Body of pancreas (tissue), 4 donors: ENCODE results near the gene TBL1XR1.

Experiments
- POLR2A ChIP-seq, 3 donors: fragments of 450-650 bp; IDR thresholded peaks; one replicate each; pipeline ENCODE4 v1.6.1; 2016; ENCODE audit warnings: antibody characterized with exemption in 3 of 3, mild to moderate bottlenecking in 2 of 3
- TF ChIP-seq, protein P1 (sequence below), 7 experiments: fragments of 450-650 bp in 4 of 7; fragments of 200-600 bp in 3 of 7; sonication (generic) in 3 of 7; IDR thresholded peaks; one replicate each; pipeline ENCODE4 v1.5.1; 2016 to 2019; ENCODE audit warnings: antibody characterized with exemption in 7 of 7

DNA sequence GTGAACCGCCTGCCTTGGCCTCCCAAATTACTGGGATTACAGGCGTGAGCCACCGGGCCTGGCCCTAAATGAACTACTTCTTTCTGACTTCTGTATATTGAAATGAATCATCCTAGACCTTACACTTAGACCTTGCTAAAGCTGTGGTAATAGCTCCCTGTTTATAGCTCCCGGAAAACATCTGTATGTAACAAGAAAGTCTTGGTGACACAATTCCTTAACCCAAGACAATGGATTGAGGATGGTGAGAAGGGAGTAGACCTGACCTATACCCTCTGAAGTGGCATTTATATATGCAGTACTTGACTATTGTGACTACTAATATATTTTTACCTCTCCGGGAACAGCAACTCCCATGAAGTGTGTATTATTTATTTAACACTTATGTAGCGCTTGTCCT, 48.0 kb upstream of the TBL1XR1 start:
- TF ChIP-seq POLR2A (IDR thresholded peaks at IDR 0.05): no peak
- TF ChIP-seq, protein P1, sequence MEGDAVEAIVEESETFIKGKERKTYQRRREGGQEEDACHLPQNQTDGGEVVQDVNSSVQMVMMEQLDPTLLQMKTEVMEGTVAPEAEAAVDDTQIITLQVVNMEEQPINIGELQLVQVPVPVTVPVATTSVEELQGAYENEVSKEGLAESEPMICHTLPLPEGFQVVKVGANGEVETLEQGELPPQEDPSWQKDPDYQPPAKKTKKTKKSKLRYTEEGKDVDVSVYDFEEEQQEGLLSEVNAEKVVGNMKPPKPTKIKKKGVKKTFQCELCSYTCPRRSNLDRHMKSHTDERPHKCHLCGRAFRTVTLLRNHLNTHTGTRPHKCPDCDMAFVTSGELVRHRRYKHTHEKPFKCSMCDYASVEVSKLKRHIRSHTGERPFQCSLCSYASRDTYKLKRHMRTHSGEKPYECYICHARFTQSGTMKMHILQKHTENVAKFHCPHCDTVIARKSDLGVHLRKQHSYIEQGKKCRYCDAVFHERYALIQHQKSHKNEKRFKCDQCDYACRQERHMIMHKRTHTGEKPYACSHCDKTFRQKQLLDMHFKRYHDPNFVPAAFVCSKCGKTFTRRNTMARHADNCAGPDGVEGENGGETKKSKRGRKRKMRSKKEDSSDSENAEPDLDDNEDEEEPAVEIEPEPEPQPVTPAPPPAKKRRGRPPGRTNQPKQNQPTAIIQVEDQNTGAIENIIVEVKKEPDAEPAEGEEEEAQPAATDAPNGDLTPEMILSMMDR (IDR thresholded peaks at IDR 0.05): no peak
